Vagina (tissue), 2 donors: ENCODE data around the gene CCDC150. TPM values are rescaled to one million over a fixed set of nuclear protein-coding genes. Genes with fewer than 3 reads are reported as not detected.

ENCODE experiments used
- DNase-seq, 2 donors: peaks; one replicate each; pipeline ENCODE4 v3.0.0-alpha.2; 2017; ENCODE audit errors: extremely low spot score in 2 of 2
- H3K27ac ChIP-seq: fragments of 200-600 bp; sonication (generic); one replicate; pipeline ENCODE4 v1.5.1; 2019
- H3K27me3 ChIP-seq: fragments of 200-600 bp; sonication (generic); one replicate; pipeline ENCODE4 v1.5.1; 2019
- H3K36me3 ChIP-seq, 2 donors: fragments of 200-600 bp; sonication (generic); one replicate each; pipeline ENCODE4 v1.5.1; 2017 to 2019
- H3K4me1 ChIP-seq: fragments of 200-600 bp; sonication (generic); one replicate; pipeline ENCODE4 v1.5.1; 2019
- H3K4me3 ChIP-seq, 2 donors: fragments of 200-600 bp; sonication (generic); 1 replicate in 1 of 2; 2 replicates in 1 of 2; pipeline ENCODE4 v1.5.1; 2016 to 2019
- H3K9me3 ChIP-seq: fragments of 200-600 bp; sonication (generic); one replicate; pipeline ENCODE4 v1.5.1; 2019
- POLR2A ChIP-seq, 2 donors: fragments of 450-650 bp; IDR thresholded peaks; one replicate each; pipeline ENCODE4 v1.6.1; 2017; ENCODE audit warnings: antibody characterized with exemption in 2 of 2, mild to moderate bottlenecking in 2 of 2, moderate library complexity in 2 of 2
- POLR2AphosphoS5 ChIP-seq, 2 donors: sonication (generic); formaldehyde crosslinking; IDR thresholded peaks; one replicate each; pipeline ENCODE4 v1.9.0; 2017; ENCODE audit warnings: antibody characterized with exemption in 2 of 2, mild to moderate bottlenecking in 2 of 2, low read depth in 1 of 2; ENCODE audit not compliant: insufficient read depth in 1 of 2
- intact Hi-C: fragments of 100-400 bp; cut with DNase I; formaldehyde crosslinking; loops from one replicate; pipeline ENCODE4 v1.15.1; 2023
- total RNA-seq: library from RNA; depleted of rRNA; stranded (reverse); fragments of >200 nt; gene quantifications from one replicate; pipeline ENCODE4 v1.2.3, GENCODE V29; 2016
- TF ChIP-seq, protein P1 (sequence below), 3 experiments: fragments of 450-650 bp in 2 of 3; fragments of 200-600 bp in 1 of 3; sonication (generic) in 1 of 3; IDR thresholded peaks; one replicate each; pipeline ENCODE4 v1.5.1; 2017 to 2019; ENCODE audit warnings: antibody characterized with exemption in 3 of 3, mild to moderate bottlenecking in 2 of 3, moderate library complexity in 2 of 3

The CCDC150 gene
- total RNA-seq, 1 donor from 2014 or later: 3.9 TPM

DNA sequence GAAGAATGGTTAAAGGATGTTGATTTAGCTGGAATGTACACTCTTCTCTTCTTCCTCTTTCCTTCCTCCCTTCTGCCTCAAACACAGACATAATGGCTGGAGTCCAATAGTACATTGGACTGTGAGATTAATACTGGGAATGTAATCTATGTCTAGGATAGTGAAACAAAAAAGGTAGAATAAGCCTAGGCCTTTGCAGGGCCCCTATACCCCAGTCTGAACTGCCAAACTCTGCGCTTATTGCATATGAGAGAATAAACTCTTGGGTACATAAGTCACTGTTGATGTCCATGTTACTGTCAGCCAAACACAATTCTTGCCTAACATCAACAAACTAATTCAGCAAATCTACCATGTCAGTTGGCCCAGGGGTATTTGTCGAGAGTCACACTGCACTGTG is 29.7 kb upstream of the CCDC150 start:
- Histone ChIP-seq H3K27ac (no peak overlapping the region), H3K9me3 (no peaks in the 10 kb centered on the region), H3K27me3 (no peaks in the 10 kb centered on the region), H3K4me3 (no peak overlapping the region), H3K36me3 (no peaks in the 10 kb centered on the region), H3K4me1 (no peaks in the 10 kb centered on the region)
- no peak for DNase-seq
- TF ChIP-seq, protein P1, sequence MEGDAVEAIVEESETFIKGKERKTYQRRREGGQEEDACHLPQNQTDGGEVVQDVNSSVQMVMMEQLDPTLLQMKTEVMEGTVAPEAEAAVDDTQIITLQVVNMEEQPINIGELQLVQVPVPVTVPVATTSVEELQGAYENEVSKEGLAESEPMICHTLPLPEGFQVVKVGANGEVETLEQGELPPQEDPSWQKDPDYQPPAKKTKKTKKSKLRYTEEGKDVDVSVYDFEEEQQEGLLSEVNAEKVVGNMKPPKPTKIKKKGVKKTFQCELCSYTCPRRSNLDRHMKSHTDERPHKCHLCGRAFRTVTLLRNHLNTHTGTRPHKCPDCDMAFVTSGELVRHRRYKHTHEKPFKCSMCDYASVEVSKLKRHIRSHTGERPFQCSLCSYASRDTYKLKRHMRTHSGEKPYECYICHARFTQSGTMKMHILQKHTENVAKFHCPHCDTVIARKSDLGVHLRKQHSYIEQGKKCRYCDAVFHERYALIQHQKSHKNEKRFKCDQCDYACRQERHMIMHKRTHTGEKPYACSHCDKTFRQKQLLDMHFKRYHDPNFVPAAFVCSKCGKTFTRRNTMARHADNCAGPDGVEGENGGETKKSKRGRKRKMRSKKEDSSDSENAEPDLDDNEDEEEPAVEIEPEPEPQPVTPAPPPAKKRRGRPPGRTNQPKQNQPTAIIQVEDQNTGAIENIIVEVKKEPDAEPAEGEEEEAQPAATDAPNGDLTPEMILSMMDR (IDR thresholded peaks at IDR 0.05): no peak
- no peak for TF ChIP-seq POLR2A (IDR thresholded peaks at IDR 0.05)
- TF ChIP-seq POLR2AphosphoS5 (IDR thresholded peaks at IDR 0.05; ENCODE audit: insufficient read depth in 1 of 2, low read depth in 1 of 2): no peak
- intact Hi-C loops: no loop called here

DNA sequence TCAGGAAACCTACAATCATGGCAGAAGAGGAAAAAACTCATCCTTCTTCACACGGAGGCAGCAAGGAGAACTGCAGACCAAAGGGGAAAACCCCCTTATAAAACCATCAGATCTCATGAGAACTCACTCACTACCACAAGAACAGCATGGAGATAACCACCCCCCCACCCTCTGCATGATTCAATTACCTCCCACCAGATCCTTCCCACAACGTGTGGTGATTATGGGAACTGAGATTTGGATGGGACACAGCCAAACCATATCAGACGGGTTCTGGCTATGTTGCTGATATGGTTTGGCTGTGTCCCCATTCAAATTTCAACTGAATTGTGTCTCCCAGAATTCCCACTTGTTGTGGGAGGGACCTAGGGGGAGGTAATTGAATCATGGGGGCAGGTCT is 28.7 kb upstream of the CCDC150 start:
- TF ChIP-seq, protein P1 (IDR thresholded peaks at IDR 0.05): no peak
- no peak for TF ChIP-seq POLR2AphosphoS5 (IDR thresholded peaks at IDR 0.05; ENCODE audit: insufficient read depth in 1 of 2, low read depth in 1 of 2)
- TF ChIP-seq POLR2A (IDR thresholded peaks at IDR 0.05): no peak
- no peaks in the 10 kb centered on the region for H3K4me1 ChIP-seq
- H3K9me3 ChIP-seq: no peaks in the 10 kb centered on the region
- intact Hi-C loops: no loop called here
- DNase-seq: no peak
- no peaks in the 10 kb centered on the region for H3K27me3 ChIP-seq
- no peak overlapping the region for H3K4me3 ChIP-seq
- no peak overlapping the region for H3K27ac ChIP-seq
- H3K36me3 ChIP-seq: no peaks in the 10 kb centered on the region

DNA sequence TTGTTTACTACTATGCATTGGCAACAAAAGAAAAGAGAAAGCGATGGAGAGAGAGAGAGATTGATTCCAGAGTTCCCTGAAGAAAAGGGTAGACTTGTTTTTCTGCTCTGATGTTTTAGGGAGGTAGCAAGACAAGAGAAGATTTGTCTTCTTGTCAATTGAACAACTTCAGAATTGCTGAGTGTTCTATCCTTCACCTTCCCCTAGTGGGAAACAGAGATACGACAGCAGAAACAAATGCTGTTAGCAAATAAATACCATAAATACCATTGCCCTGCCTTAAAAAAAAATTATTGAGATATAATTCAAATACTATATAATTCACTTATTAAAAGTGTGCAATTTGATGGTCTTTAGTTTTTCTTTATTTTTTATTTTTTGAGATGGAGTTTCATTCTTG is 26.2 kb upstream of the CCDC150 start:
- Histone ChIP-seq H3K36me3 (no peaks in the 10 kb centered on the region), H3K4me3 (no peak overlapping the region), H3K27ac (no peak overlapping the region), H3K9me3 (no peaks in the 10 kb centered on the region), H3K27me3 (no peaks in the 10 kb centered on the region), H3K4me1 (no peaks in the 10 kb centered on the region)
- TF ChIP-seq, protein P1 (IDR thresholded peaks at IDR 0.05): no peak
- TF ChIP-seq POLR2AphosphoS5 (IDR thresholded peaks at IDR 0.05; ENCODE audit: insufficient read depth in 1 of 2, low read depth in 1 of 2) (no peak), POLR2A (IDR thresholded peaks at IDR 0.05) (no peak)
- DNase-seq: no peak
- intact Hi-C loops: no loop called here

DNA sequence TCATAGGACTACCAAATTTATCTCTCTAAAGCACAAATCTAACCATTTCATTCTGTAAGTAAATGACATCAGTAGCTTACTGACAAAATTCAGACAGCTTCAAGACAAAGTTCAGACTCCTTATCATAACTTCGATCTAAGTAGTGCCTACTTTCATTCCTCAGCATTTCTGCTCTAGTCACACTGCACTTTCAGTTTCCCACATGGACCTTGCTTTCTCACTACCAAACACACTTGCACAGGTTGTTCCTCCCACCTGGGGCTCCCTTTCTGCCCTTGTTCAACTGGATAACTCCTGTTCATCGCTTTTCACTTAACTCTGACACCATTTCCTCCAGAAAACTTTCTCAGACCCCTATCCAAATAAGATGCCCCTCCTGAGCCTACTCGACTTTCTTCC is 22.1 kb upstream of the CCDC150 start:
- no peak overlapping the region for H3K27ac ChIP-seq
- no peaks in the 10 kb centered on the region for H3K4me1 ChIP-seq
- H3K36me3 ChIP-seq: no peaks in the 10 kb centered on the region
- DNase-seq: no peak
- intact Hi-C loops: no loop called here
- TF ChIP-seq POLR2AphosphoS5 (IDR thresholded peaks at IDR 0.05; ENCODE audit: insufficient read depth in 1 of 2, low read depth in 1 of 2): no peak
- TF ChIP-seq, protein P1 (IDR thresholded peaks at IDR 0.05): no peak
- TF ChIP-seq POLR2A (IDR thresholded peaks at IDR 0.05): no peak
- no peak overlapping the region for H3K4me3 ChIP-seq
- no peaks in the 10 kb centered on the region for H3K27me3 ChIP-seq
- H3K9me3 ChIP-seq: no peaks in the 10 kb centered on the region

DNA sequence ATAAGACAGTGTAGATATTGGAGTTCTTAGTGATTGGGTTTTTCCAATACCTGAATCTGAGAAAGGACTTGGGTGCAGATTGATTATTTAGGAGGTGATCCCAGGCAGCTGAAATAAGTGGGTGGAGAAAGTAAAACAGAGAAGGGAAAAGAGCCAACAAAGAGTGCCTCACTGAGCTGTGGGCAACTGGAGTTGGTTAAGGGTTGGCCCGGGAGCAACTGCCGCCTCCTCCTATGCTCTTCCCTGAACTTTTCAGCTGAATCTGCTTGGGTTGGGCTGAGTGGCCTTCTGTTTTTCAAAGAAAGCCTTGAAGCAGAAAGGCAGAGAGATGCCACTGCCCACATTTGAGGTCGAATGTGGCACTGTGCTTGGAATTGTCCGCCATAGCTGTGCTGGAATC is 20.9 kb upstream of the CCDC150 start:
- Histone ChIP-seq H3K36me3 (no peaks in the 10 kb centered on the region), H3K9me3 (no peaks in the 10 kb centered on the region), H3K27ac (no peak overlapping the region), H3K27me3 (no peaks in the 10 kb centered on the region), H3K4me3 (no peak overlapping the region), H3K4me1 (no peaks in the 10 kb centered on the region)
- DNase-seq: no peak
- intact Hi-C loops: no loop called here
- TF ChIP-seq, protein P1 (IDR thresholded peaks at IDR 0.05): no peak
- no peak for TF ChIP-seq POLR2AphosphoS5 (IDR thresholded peaks at IDR 0.05; ENCODE audit: insufficient read depth in 1 of 2, low read depth in 1 of 2)
- no peak for TF ChIP-seq POLR2A (IDR thresholded peaks at IDR 0.05)
